Urothelium cell line (cell line): ENCODE measurements around the gene RNFT2.
"Not testable (repeated sequence)": the region's sequence is repeated elsewhere in the genome, so short reads cannot be mapped to it uniquely, and the experiment has no call there.

Experiments used
- DNase-seq: peaks from one replicate; pipeline ENCODE4 v3.0.0; 2011; ENCODE audit warnings: low spot score, mixed read lengths
- FAIRE-seq: peaks from 2 replicates; lab custom pipeline; 2011; peaks lifted over from hg19 to GRCh38; lab: Jason Lieb, UNC

RNFT2 gene

GRCh38 chr12:116736962-116737773 lies 947 bp upstream of the RNFT2 start:
- FAIRE-seq (no peak), DNase-seq (peak; percentile 36)

- no peak for DNase-seq
- no peak for FAIRE-seq
These were observed 1.3 kb downstream of the RNFT2 start for GRCh38 chr12:116739381-116739887.

GRCh38 chr12:116742787-116743186 lies 4.7 kb downstream of the RNFT2 start:
- DNase-seq, FAIRE-seq: not testable (repeated sequence)

- FAIRE-seq = no peak
These were observed 6.7 kb downstream of the RNFT2 start for GRCh38 chr12:116744766-116745165.

GRCh38 chr12:116745554-116745953 lies 7.4 kb downstream of the RNFT2 start:
- DNase-seq (no peak), FAIRE-seq (no peak)

More at GRCh38 chr12:116744766-116745165, 6.7 kb downstream of the RNFT2 start:
- DNase-seq = no peak

- FAIRE-seq (no peak), DNase-seq (no peak)
These were observed 11.8 kb downstream of the RNFT2 start for GRCh38 chr12:116749884-116750283.

GRCh38 chr12:116750298-116750697 lies 12.2 kb downstream of the RNFT2 start:
- DNase-seq (no peak), FAIRE-seq (no peak)

- DNase-seq, FAIRE-seq: not testable (repeated sequence)
These were observed 16.0 kb downstream of the RNFT2 start for GRCh38 chr12:116754097-116754496.

GRCh38 chr12:116754783-116755182 lies 16.7 kb downstream of the RNFT2 start:
- not testable (repeated sequence) for DNase-seq, FAIRE-seq

- no peak for DNase-seq
- FAIRE-seq = no peak
These were observed 21.9 kb downstream of the RNFT2 start for GRCh38 chr12:116759783-116760621.

GRCh38 chr12:116760622-116761020 lies 22.5 kb downstream of the RNFT2 start:
- FAIRE-seq = no peak
- DNase-seq = no peak

- DNase-seq (no peak), FAIRE-seq (no peak)
These were observed 23.4 kb downstream of the RNFT2 start for GRCh38 chr12:116761499-116761898.

GRCh38 chr12:116765271-116765670 lies 27.2 kb downstream of the RNFT2 start:
- DNase-seq (no peak), FAIRE-seq (no peak)

- DNase-seq (no peak), FAIRE-seq (no peak)
These were observed 28.2 kb downstream of the RNFT2 start for GRCh38 chr12:116766285-116766684.

- DNase-seq (no peak), FAIRE-seq (no peak)
These were observed 28.6 kb downstream of the RNFT2 start for GRCh38 chr12:116766746-116767145.

GRCh38 chr12:116771651-116772050 lies 33.5 kb downstream of the RNFT2 start:
- DNase-seq (no peak), FAIRE-seq (no peak)

GRCh38 chr12:116773276-116773731 lies 35.2 kb downstream of the RNFT2 start:
- no peak for FAIRE-seq
- DNase-seq = no peak

- DNase-seq (no peak), FAIRE-seq (no peak)
These were observed 35.9 kb downstream of the RNFT2 start for GRCh38 chr12:116774020-116774419.

- no peak for DNase-seq
- FAIRE-seq = no peak
These were observed 39.1 kb downstream of the RNFT2 start for GRCh38 chr12:116777245-116777644.

- no peak for FAIRE-seq
- DNase-seq = no peak
These were observed 41.5 kb downstream of the RNFT2 start for GRCh38 chr12:116779597-116779996.

GRCh38 chr12:116780942-116781341 lies 42.8 kb downstream of the RNFT2 start:
- DNase-seq (no peak), FAIRE-seq (no peak)
